T-helper 22 cell (primary cell): ENCODE data around the gene TIAM2.

Source experiments
- DNase-seq: peaks from one replicate; pipeline ENCODE4 v3.0.0-alpha.2; 2020; ENCODE audit warnings: low read depth

TIAM2 gene

GRCh38 chr6:155297669-155298068, 302.6 kb downstream of the TIAM2 start:
- DNase-seq: no peak

- DNase-seq: no peak
These were observed 306.8 kb downstream of the TIAM2 start for GRCh38 chr6:155301867-155302266.

- DNase-seq: no peak
These were observed 308.3 kb downstream of the TIAM2 start for GRCh38 chr6:155303361-155303870.

GRCh38 chr6:155306958-155307357, 311.8 kb downstream of the TIAM2 start:
- DNase-seq: no peak
